ENCODE results near the gene RBM12. TPM values are rescaled to one million over a fixed set of nuclear protein-coding genes. Genes with fewer than 3 reads are reported as not detected.

RBM12 gene
- polyA plus RNA-seq, 3 donors from 2014 or later = 14.7 to 32.9 (median 18.7) TPM

- Mint-ChIP-seq H3K4me1 (peaks cover 85 to 89% of the 10 kb centered on the region in 2 donors), H3K36me3 (no peaks in the 10 kb centered on the region)
Observed at GRCh38 chr20:35638751-35639150, 25.9 kb downstream of the RBM12 start.

GRCh38 chr20:35637276-35637675 lies 27.4 kb downstream of the RBM12 start:
- Mint-ChIP-seq H3K36me3 (peaks cover 0 to 8% (median 3%) of the 10 kb centered on the region in 3 donors), H3K27ac (peak overlapping the region in 4 of 6 donors; percentile 28 to 77 (median 52)), H3K4me1 (peaks cover 76 to 86% of the 10 kb centered on the region in 2 donors), H3K9me3 (no peaks in the 10 kb centered on the region), H3K4me3 (no peak overlapping the region), H3K27me3 (ENCODE audit: low read depth in 3 of 3) (no peaks in the 10 kb centered on the region)
- DNase-seq = no peak

More at GRCh38 chr20:35638751-35639150, 25.9 kb downstream of the RBM12 start:
- H3K9me3 Mint-ChIP-seq = no peaks in the 10 kb centered on the region
- H3K27ac Mint-ChIP-seq = peak overlapping the region in 4 of 6 donors; percentile 14 to 42 (median 27)
- no peaks in the 10 kb centered on the region for H3K27me3 Mint-ChIP-seq (ENCODE audit: low read depth in 3 of 3)
- H3K4me3 Mint-ChIP-seq = no peak overlapping the region
- no peak for DNase-seq

- H3K27me3 Mint-ChIP-seq (ENCODE audit: low read depth in 3 of 3) = no peaks in the 10 kb centered on the region
- no peak for DNase-seq
- peak overlapping the region in 4 of 6 donors; percentile 23 to 67 (median 58) for H3K27ac Mint-ChIP-seq
- no peaks in the 10 kb centered on the region for H3K9me3 Mint-ChIP-seq
- peaks cover 0 to 16% (median 3%) of the 10 kb centered on the region in 3 donors for H3K36me3 Mint-ChIP-seq
- no peak overlapping the region for H3K4me3 Mint-ChIP-seq
- peaks cover 66 to 74% of the 10 kb centered on the region in 2 donors for H3K4me1 Mint-ChIP-seq
Observed at GRCh38 chr20:35636095-35636494, 28.6 kb downstream of the RBM12 start.

- no peak for DNase-seq
Observed at GRCh38 chr20:35635652-35636051, 29.0 kb downstream of the RBM12 start.

GRCh38 chr20:35632539-35633115 lies 32.1 kb downstream of the RBM12 start:
- DNase-seq = no peak
- peaks cover 36 to 41% of the 10 kb centered on the region in 2 donors for H3K4me1 Mint-ChIP-seq
- H3K27me3 Mint-ChIP-seq (ENCODE audit: low read depth in 3 of 3) = no peaks in the 10 kb centered on the region
- H3K9me3 Mint-ChIP-seq = no peaks in the 10 kb centered on the region
- H3K27ac Mint-ChIP-seq = peak overlapping the region in 5 of 6 donors; percentile 16 to 55 (median 49)
- H3K36me3 Mint-ChIP-seq = peaks cover 7 to 26% (median 13%) of the 10 kb centered on the region in 3 donors
- no peak overlapping the region for H3K4me3 Mint-ChIP-seq

More at GRCh38 chr20:35635652-35636051, 29.0 kb downstream of the RBM12 start:
- Mint-ChIP-seq H3K36me3 (peaks cover 0 to 18% (median 3%) of the 10 kb centered on the region in 3 donors), H3K9me3 (no peaks in the 10 kb centered on the region), H3K4me1 (peaks cover 62 to 69% of the 10 kb centered on the region in 2 donors), H3K4me3 (no peak overlapping the region), H3K27ac (peak overlapping the region in 5 of 6 donors; percentile 55 to 80 (median 59)), H3K27me3 (ENCODE audit: low read depth in 3 of 3) (no peaks in the 10 kb centered on the region)

- no peak overlapping the region for H3K4me3 Mint-ChIP-seq
- peak overlapping the region in 1 of 6 donors; percentile 53 for H3K27ac Mint-ChIP-seq
- H3K36me3 Mint-ChIP-seq = peaks cover 15 to 41% (median 18%) of the 10 kb centered on the region in 3 donors
- H3K4me1 Mint-ChIP-seq = peaks cover 20 to 21% of the 10 kb centered on the region in 2 donors
- no peaks in the 10 kb centered on the region for H3K9me3 Mint-ChIP-seq
- DNase-seq = no peak
- no peaks in the 10 kb centered on the region for H3K27me3 Mint-ChIP-seq (ENCODE audit: low read depth in 3 of 3)
Observed at GRCh38 chr20:35630636-35631035, 34.1 kb downstream of the RBM12 start.

- Mint-ChIP-seq H3K27ac (peak overlapping the region in 5 of 6 donors; percentile 7 to 47 (median 33)), H3K4me3 (no peak overlapping the region), H3K27me3 (ENCODE audit: low read depth in 3 of 3) (peaks cover 0 to 2% (median 0%) of the 10 kb centered on the region in 3 donors), H3K36me3 (peaks cover 17 to 47% (median 22%) of the 10 kb centered on the region in 3 donors), H3K4me1 (peaks cover 11 to 12% of the 10 kb centered on the region in 2 donors), H3K9me3 (no peaks in the 10 kb centered on the region)
- DNase-seq = no peak
Observed at GRCh38 chr20:35629427-35630145, 35.1 kb downstream of the RBM12 start.

GRCh38 chr20:35627121-35627520 lies 37.6 kb downstream of the RBM12 start:
- peaks cover 17 to 37% (median 19%) of the 10 kb centered on the region in 3 donors for H3K36me3 Mint-ChIP-seq

GRCh38 chr20:35626386-35627001 lies 38.2 kb downstream of the RBM12 start:
- Mint-ChIP-seq H3K27ac (peak overlapping the region in 1 of 6 donors; percentile 69), H3K27me3 (ENCODE audit: low read depth in 3 of 3) (peaks cover 0 to 2% (median 0%) of the 10 kb centered on the region in 3 donors), H3K4me3 (no peak overlapping the region), H3K4me1 (no peaks in the 10 kb centered on the region), H3K36me3 (peaks cover 17 to 34% (median 19%) of the 10 kb centered on the region in 3 donors), H3K9me3 (no peaks in the 10 kb centered on the region)
- DNase-seq = no peak

More at GRCh38 chr20:35627121-35627520, 37.6 kb downstream of the RBM12 start:
- peak overlapping the region in 1 of 6 donors; percentile 57 for H3K27ac Mint-ChIP-seq
- H3K4me1 Mint-ChIP-seq = peaks cover 0 to 1% of the 10 kb centered on the region in 2 donors
- no peaks in the 10 kb centered on the region for H3K9me3 Mint-ChIP-seq
- peaks cover 0 to 2% (median 0%) of the 10 kb centered on the region in 3 donors for H3K27me3 Mint-ChIP-seq (ENCODE audit: low read depth in 3 of 3)
- H3K4me3 Mint-ChIP-seq = no peak overlapping the region
- DNase-seq = no peak

GRCh38 chr20:35625584-35626385 lies 38.9 kb downstream of the RBM12 start:
- Mint-ChIP-seq H3K4me1 (no peaks in the 10 kb centered on the region), H3K27me3 (ENCODE audit: low read depth in 3 of 3) (peaks cover 0 to 2% (median 0%) of the 10 kb centered on the region in 3 donors), H3K9me3 (no peaks in the 10 kb centered on the region), H3K4me3 (no peak overlapping the region), H3K36me3 (peaks cover 17 to 28% (median 19%) of the 10 kb centered on the region in 3 donors), H3K27ac (peak overlapping the region in 5 of 6 donors; percentile 25 to 75 (median 45))
- DNase-seq = no peak

- Mint-ChIP-seq H3K9me3 (no peaks in the 10 kb centered on the region), H3K4me1 (peaks cover 31 to 32% of the 10 kb centered on the region in 2 donors), H3K36me3 (peaks cover 7 to 13% (median 9%) of the 10 kb centered on the region in 3 donors), H3K27ac (peak overlapping the region in 4 of 6 donors; percentile 2 to 53 (median 36)), H3K4me3 (no peak overlapping the region), H3K27me3 (ENCODE audit: low read depth in 3 of 3) (peaks cover 7 to 13% (median 10%) of the 10 kb centered on the region in 3 donors)
- DNase-seq = no peak
Observed at GRCh38 chr20:35621560-35621946, 43.1 kb downstream of the RBM12 start.

GRCh38 chr20:35620818-35621559 lies 43.7 kb downstream of the RBM12 start:
- no peak for DNase-seq
- Mint-ChIP-seq H3K27ac (peak overlapping the region in 3 of 6 donors; percentile 28 to 99 (median 29)), H3K9me3 (no peaks in the 10 kb centered on the region), H3K27me3 (ENCODE audit: low read depth in 3 of 3) (peaks cover 12 to 18% (median 14%) of the 10 kb centered on the region in 3 donors), H3K4me1 (peaks cover 34 to 37% of the 10 kb centered on the region in 2 donors), H3K36me3 (peaks cover 6 to 9% (median 8%) of the 10 kb centered on the region in 3 donors), H3K4me3 (no peak overlapping the region)

All from immature natural killer cell (primary cell).